Measurements from ENCODE around the gene BPIFB3. TPM values are rescaled to one million over a fixed set of nuclear protein-coding genes. Genes with fewer than 3 reads are reported as not detected.

BPIFB3 gene
- total and polyA plus RNA-seq, 2 of the 13 experiments (the other 11 are each of a cell fraction or from before 2014, with no cell fraction given), result 0.09 TPM; not detected in 1

DNA sequence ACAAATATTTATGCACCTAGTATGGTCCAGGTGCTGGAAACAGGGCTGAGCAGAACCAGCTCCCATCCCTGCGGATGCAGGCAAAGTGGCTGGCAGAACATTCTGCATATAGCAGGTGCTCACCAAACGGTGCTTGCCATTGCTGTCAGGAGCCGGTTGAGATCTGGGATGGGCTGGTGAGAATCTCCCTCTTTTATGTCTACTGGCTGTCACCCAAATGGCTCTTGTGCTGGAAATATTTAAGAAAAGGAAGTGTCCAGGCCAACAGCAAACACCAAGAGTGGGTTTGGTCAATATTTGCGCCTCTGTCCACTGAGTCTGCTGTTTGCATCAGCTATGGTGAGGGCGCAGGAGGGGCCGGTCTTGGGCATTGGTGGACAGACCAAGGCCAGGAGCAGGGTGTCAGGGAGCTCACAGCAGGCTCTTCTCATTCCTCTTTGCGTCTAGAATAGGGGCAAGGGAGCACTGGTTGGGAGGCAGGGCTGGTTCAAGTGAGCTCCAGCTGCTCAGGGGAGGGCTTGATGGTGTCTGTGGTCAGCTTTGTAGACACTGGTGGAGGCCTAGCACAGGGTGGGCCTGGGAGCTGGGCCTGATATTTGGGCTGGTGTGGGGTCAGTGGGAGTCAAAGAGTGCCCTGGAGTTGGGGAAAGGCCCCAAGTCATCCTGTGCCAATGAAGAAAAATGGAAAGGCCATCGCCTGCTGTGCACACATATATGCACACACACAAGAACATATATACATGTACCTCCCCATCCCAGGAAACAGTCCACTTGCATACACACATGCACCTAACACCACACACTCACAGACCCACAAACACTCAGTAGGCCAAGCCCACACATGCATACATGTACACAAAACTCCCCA lies 47.6 kb upstream of the BPIFB3 start (continued):
- TF ChIP-seq ARHGAP35 (CRISPR knock-in tag; IDR thresholded peaks at IDR 0.05; ENCODE audit: borderline replicate concordance) (peak; percentile 44; the same call in 1 of the 2 replicates), ATAD3A (CRISPR knock-in tag; IDR thresholded peaks at IDR 0.05) (no peak), CHCHD3 (CRISPR knock-in tag; IDR thresholded peaks at IDR 0.05) (no peak), TAF1 (CRISPR knock-in tag; IDR thresholded peaks at IDR 0.05) (peak; percentile 65; the same call in 1 of the 2 replicates), BRCA1 (CRISPR knock-in tag; IDR thresholded peaks at IDR 0.05) (no peak), SUZ12 (IDR thresholded peaks at IDR 0.05; ENCODE audit: low read depth, low read length) (no peak), TGIF2 (CRISPR knock-in tag; IDR thresholded peaks at IDR 0.05) (no peak), SNAI1 (CRISPR knock-in tag; IDR thresholded peaks at IDR 0.05; ENCODE audit: borderline replicate concordance) (no peak; the same call in 1 of the 2 replicates), ZNF235 (CRISPR knock-in tag; IDR thresholded peaks at IDR 0.05; ENCODE audit: borderline replicate concordance) (no peak), ZBTB1 (CRISPR knock-in tag; IDR thresholded peaks at IDR 0.05; ENCODE audit: borderline replicate concordance) (no peak), DMAP1 (CRISPR knock-in tag; IDR thresholded peaks at IDR 0.05) (peak; percentile 79), STAG1 (CRISPR knock-in tag; IDR thresholded peaks at IDR 0.05) (peak; percentile 27), NCOR1 (IDR thresholded peaks at IDR 0.05; ENCODE audit: borderline replicate concordance, low read length) (peak; percentile 28; the same call in 1 of the 2 replicates), ZNF550 (CRISPR knock-in tag; IDR thresholded peaks at IDR 0.05; ENCODE audit: borderline replicate concordance) (no peak), ZBTB8A (CRISPR knock-in tag; IDR thresholded peaks at IDR 0.05; ENCODE audit: borderline replicate concordance, low read depth) (no peak), FOXK1 (CRISPR knock-in tag; IDR thresholded peaks at IDR 0.05; ENCODE audit: borderline replicate concordance, low read depth) (peak; percentile 91; the same call in 1 of the 2 replicates)
- TF ChIP-seq, protein P1, sequence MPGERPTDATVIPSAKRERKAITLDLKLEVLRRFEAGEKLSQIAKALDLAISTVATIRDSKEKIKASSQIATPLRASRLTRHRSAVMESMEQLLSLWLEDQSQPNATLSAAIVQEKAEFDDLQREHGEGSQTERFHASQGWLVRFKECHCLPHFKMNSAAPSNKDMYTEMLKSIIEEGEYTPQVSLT (CRISPR knock-in tag; IDR thresholded peaks at IDR 0.05; ENCODE audit: borderline replicate concordance, low read depth), result no peak
- TF ChIP-seq, protein P2, sequence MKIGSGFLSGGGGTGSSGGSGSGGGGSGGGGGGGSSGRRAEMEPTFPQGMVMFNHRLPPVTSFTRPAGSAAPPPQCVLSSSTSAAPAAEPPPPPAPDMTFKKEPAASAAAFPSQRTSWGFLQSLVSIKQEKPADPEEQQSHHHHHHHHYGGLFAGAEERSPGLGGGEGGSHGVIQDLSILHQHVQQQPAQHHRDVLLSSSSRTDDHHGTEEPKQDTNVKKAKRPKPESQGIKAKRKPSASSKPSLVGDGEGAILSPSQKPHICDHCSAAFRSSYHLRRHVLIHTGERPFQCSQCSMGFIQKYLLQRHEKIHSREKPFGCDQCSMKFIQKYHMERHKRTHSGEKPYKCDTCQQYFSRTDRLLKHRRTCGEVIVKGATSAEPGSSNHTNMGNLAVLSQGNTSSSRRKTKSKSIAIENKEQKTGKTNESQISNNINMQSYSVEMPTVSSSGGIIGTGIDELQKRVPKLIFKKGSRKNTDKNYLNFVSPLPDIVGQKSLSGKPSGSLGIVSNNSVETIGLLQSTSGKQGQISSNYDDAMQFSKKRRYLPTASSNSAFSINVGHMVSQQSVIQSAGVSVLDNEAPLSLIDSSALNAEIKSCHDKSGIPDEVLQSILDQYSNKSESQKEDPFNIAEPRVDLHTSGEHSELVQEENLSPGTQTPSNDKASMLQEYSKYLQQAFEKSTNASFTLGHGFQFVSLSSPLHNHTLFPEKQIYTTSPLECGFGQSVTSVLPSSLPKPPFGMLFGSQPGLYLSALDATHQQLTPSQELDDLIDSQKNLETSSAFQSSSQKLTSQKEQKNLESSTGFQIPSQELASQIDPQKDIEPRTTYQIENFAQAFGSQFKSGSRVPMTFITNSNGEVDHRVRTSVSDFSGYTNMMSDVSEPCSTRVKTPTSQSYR (CRISPR knock-in tag; IDR thresholded peaks at IDR 0.05; ENCODE audit: borderline replicate concordance), result peak; percentile 78; the same call in 1 of the 2 replicates
- TF ChIP-seq, protein P3, sequence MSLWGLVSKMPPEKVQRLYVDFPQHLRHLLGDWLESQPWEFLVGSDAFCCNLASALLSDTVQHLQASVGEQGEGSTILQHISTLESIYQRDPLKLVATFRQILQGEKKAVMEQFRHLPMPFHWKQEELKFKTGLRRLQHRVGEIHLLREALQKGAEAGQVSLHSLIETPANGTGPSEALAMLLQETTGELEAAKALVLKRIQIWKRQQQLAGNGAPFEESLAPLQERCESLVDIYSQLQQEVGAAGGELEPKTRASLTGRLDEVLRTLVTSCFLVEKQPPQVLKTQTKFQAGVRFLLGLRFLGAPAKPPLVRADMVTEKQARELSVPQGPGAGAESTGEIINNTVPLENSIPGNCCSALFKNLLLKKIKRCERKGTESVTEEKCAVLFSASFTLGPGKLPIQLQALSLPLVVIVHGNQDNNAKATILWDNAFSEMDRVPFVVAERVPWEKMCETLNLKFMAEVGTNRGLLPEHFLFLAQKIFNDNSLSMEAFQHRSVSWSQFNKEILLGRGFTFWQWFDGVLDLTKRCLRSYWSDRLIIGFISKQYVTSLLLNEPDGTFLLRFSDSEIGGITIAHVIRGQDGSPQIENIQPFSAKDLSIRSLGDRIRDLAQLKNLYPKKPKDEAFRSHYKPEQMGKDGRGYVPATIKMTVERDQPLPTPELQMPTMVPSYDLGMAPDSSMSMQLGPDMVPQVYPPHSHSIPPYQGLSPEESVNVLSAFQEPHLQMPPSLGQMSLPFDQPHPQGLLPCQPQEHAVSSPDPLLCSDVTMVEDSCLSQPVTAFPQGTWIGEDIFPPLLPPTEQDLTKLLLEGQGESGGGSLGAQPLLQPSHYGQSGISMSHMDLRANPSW (CRISPR knock-in tag; IDR thresholded peaks at IDR 0.05; ENCODE audit: borderline replicate concordance), result no peak
- TF ChIP-seq, protein P4, sequence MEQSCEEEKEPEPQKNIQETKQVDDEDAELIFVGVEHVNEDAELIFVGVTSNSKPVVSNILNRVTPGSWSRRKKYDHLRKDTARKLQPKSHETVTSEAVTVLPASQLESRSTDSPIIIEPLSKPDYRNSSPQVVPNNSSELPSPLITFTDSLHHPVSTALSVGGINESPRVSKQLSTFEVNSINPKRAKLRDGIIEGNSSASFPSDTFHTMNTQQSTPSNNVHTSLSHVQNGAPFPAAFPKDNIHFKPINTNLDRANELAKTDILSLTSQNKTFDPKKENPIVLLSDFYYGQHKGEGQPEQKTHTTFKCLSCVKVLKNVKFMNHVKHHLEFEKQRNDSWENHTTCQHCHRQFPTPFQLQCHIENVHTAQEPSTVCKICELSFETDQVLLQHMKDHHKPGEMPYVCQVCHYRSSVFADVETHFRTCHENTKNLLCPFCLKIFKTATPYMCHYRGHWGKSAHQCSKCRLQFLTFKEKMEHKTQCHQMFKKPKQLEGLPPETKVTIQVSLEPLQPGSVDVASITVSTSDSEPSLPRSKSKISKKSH (CRISPR knock-in tag; IDR thresholded peaks at IDR 0.05; ENCODE audit: borderline replicate concordance), result peak; percentile 85; the same call in 1 of the 2 replicates
